T-helper 1 cell treated with Interleukin-12 subunit alpha and Interleukin-12 subunit beta and Interleukin-4 antibody, amounts not matched to agents 30 μg/mL and 1 μg/mL, for 36 hours (primary cell): ENCODE measurements around the gene UBE4A.

Experiments used
- H3K27ac Mint-ChIP-seq: one replicate; pipeline ENCODE4 v1.8.0; 2021; ENCODE audit warnings: mild to moderate bottlenecking, mixed read lengths
- H3K27me3 Mint-ChIP-seq: one replicate; pipeline ENCODE4 v1.8.0; 2021; ENCODE audit warnings: low read depth, mixed read lengths
- H3K36me3 Mint-ChIP-seq: one replicate; pipeline ENCODE4 v1.8.0; 2021; ENCODE audit warnings: low read depth, mixed read lengths
- H3K4me1 Mint-ChIP-seq: one replicate; pipeline ENCODE4 v1.8.0; 2021; ENCODE audit warnings: low read depth, mixed read lengths
- H3K4me3 Mint-ChIP-seq: one replicate; pipeline ENCODE4 v1.8.0; 2021; ENCODE audit warnings: mild to moderate bottlenecking, moderate library complexity, mixed read lengths
- H3K9me3 Mint-ChIP-seq: one replicate; pipeline ENCODE4 v1.8.0; 2021; ENCODE audit warnings: mixed read lengths

The UBE4A gene

GRCh38 chr11:118359295-118359958, at the start of gene UBE4A:
UBE4A (plus strand) TSS chr11:118359600; CDS start chr11:118365081, 5,481 bp downstream.
- Mint-ChIP-seq H3K27me3 (no peaks in the 10 kb centered on the region), H3K9me3 (no peaks in the 10 kb centered on the region), H3K4me1 (peaks cover 38% of the 10 kb centered on the region), H3K4me3 (peak within 1 kb of the TSS; percentile 99), H3K36me3 (peaks cover 18% of the 10 kb centered on the region), H3K27ac (peak within 1 kb of the TSS; percentile 97)

- Mint-ChIP-seq H3K27me3 (no peaks in the 10 kb centered on the region), H3K36me3 (peaks cover 63% of the 10 kb centered on the region), H3K4me1 (peaks cover 65% of the 10 kb centered on the region), H3K9me3 (peaks cover 4% of the 10 kb centered on the region), H3K4me3 (peak overlapping the region; percentile 23), H3K27ac (no peak overlapping the region)
Measured at GRCh38 chr11:118310271-118310670, 49.1 kb upstream of the UBE4A start.

GRCh38 chr11:118310781-118311485, 48.5 kb upstream of the UBE4A start:
- Mint-ChIP-seq H3K9me3 (peaks cover 4% of the 10 kb centered on the region), H3K27ac (no peak overlapping the region), H3K36me3 (peaks cover 65% of the 10 kb centered on the region), H3K4me3 (no peak overlapping the region), H3K27me3 (no peaks in the 10 kb centered on the region), H3K4me1 (peaks cover 67% of the 10 kb centered on the region)

GRCh38 chr11:118311518-118311917, 47.9 kb upstream of the UBE4A start:
- Mint-ChIP-seq H3K9me3 (peaks cover 4% of the 10 kb centered on the region), H3K4me1 (peaks cover 71% of the 10 kb centered on the region), H3K27ac (no peak overlapping the region), H3K36me3 (peaks cover 61% of the 10 kb centered on the region), H3K4me3 (no peak overlapping the region), H3K27me3 (no peaks in the 10 kb centered on the region)

GRCh38 chr11:118312328-118312727, 47.1 kb upstream of the UBE4A start:
- Mint-ChIP-seq H3K9me3 (peaks cover 6% of the 10 kb centered on the region), H3K36me3 (peaks cover 56% of the 10 kb centered on the region), H3K4me1 (peaks cover 69% of the 10 kb centered on the region), H3K27me3 (no peaks in the 10 kb centered on the region), H3K27ac (peak overlapping the region; percentile 23), H3K4me3 (no peak overlapping the region)

GRCh38 chr11:118313242-118313641, 46.2 kb upstream of the UBE4A start:
- no peak overlapping the region for H3K27ac Mint-ChIP-seq

GRCh38 chr11:118314988-118315411, 44.4 kb upstream of the UBE4A start:
- Mint-ChIP-seq H3K27me3 (no peaks in the 10 kb centered on the region), H3K4me3 (peak overlapping the region; percentile 70), H3K27ac (peak overlapping the region; percentile 96), H3K36me3 (peaks cover 46% of the 10 kb centered on the region), H3K4me1 (peaks cover 73% of the 10 kb centered on the region), H3K9me3 (peaks cover 7% of the 10 kb centered on the region)

More at GRCh38 chr11:118313242-118313641, 46.2 kb upstream of the UBE4A start:
- no peak overlapping the region for H3K4me3 Mint-ChIP-seq
- peaks cover 7% of the 10 kb centered on the region for H3K9me3 Mint-ChIP-seq
- H3K27me3 Mint-ChIP-seq = no peaks in the 10 kb centered on the region
- peaks cover 51% of the 10 kb centered on the region for H3K36me3 Mint-ChIP-seq
- peaks cover 67% of the 10 kb centered on the region for H3K4me1 Mint-ChIP-seq

GRCh38 chr11:118318124-118318523, 41.3 kb upstream of the UBE4A start:
- Mint-ChIP-seq H3K4me3 (no peak overlapping the region), H3K4me1 (peaks cover 64% of the 10 kb centered on the region), H3K27me3 (no peaks in the 10 kb centered on the region), H3K27ac (peak overlapping the region; percentile 4), H3K9me3 (peaks cover 3% of the 10 kb centered on the region), H3K36me3 (peaks cover 41% of the 10 kb centered on the region)

- Mint-ChIP-seq H3K4me3 (no peak overlapping the region), H3K36me3 (peaks cover 42% of the 10 kb centered on the region), H3K27ac (peak overlapping the region; percentile 9), H3K4me1 (peaks cover 62% of the 10 kb centered on the region), H3K27me3 (no peaks in the 10 kb centered on the region), H3K9me3 (peaks cover 3% of the 10 kb centered on the region)
Measured at GRCh38 chr11:118318581-118319336, 40.6 kb upstream of the UBE4A start.

- H3K27me3 Mint-ChIP-seq = no peaks in the 10 kb centered on the region
- peaks cover 56% of the 10 kb centered on the region for H3K4me1 Mint-ChIP-seq
- peaks cover 3% of the 10 kb centered on the region for H3K9me3 Mint-ChIP-seq
- peaks cover 39% of the 10 kb centered on the region for H3K36me3 Mint-ChIP-seq
- no peak overlapping the region for H3K4me3 Mint-ChIP-seq
- H3K27ac Mint-ChIP-seq = peak overlapping the region; percentile 52
Measured at GRCh38 chr11:118319337-118319707, 40.1 kb upstream of the UBE4A start.

- peaks cover 35% of the 10 kb centered on the region for H3K36me3 Mint-ChIP-seq
- H3K27ac Mint-ChIP-seq = no peak overlapping the region
- H3K27me3 Mint-ChIP-seq = no peaks in the 10 kb centered on the region
- peaks cover 47% of the 10 kb centered on the region for H3K4me1 Mint-ChIP-seq
- peaks cover 3% of the 10 kb centered on the region for H3K9me3 Mint-ChIP-seq
- H3K4me3 Mint-ChIP-seq = no peak overlapping the region
Measured at GRCh38 chr11:118320515-118320914, 38.9 kb upstream of the UBE4A start.

GRCh38 chr11:118321386-118322082, 37.9 kb upstream of the UBE4A start:
- Mint-ChIP-seq H3K4me1 (peaks cover 38% of the 10 kb centered on the region), H3K4me3 (no peak overlapping the region), H3K27ac (peak overlapping the region; percentile 29), H3K36me3 (peaks cover 31% of the 10 kb centered on the region), H3K9me3 (peaks cover 3% of the 10 kb centered on the region), H3K27me3 (no peaks in the 10 kb centered on the region)

GRCh38 chr11:118322721-118323120, 36.7 kb upstream of the UBE4A start:
- H3K27me3 Mint-ChIP-seq = no peaks in the 10 kb centered on the region
- peaks cover 27% of the 10 kb centered on the region for H3K36me3 Mint-ChIP-seq
- H3K9me3 Mint-ChIP-seq = no peaks in the 10 kb centered on the region
- no peak overlapping the region for H3K4me3 Mint-ChIP-seq
- no peak overlapping the region for H3K27ac Mint-ChIP-seq
- peaks cover 30% of the 10 kb centered on the region for H3K4me1 Mint-ChIP-seq

GRCh38 chr11:118325283-118325682, 34.1 kb upstream of the UBE4A start:
- H3K4me1 Mint-ChIP-seq = peaks cover 11% of the 10 kb centered on the region
- no peak overlapping the region for H3K4me3 Mint-ChIP-seq
- H3K36me3 Mint-ChIP-seq = peaks cover 18% of the 10 kb centered on the region

More at GRCh38 chr11:118325283-118325682, 34.1 kb upstream of the UBE4A start:
- no peaks in the 10 kb centered on the region for H3K9me3 Mint-ChIP-seq
- H3K27ac Mint-ChIP-seq = no peak overlapping the region
- no peaks in the 10 kb centered on the region for H3K27me3 Mint-ChIP-seq
